Left renal cortex interstitium (tissue), 4 donors: ENCODE data around the gene TBC1D22A. TPM values are rescaled to one million over a fixed set of nuclear protein-coding genes. Genes with fewer than 3 reads are reported as not detected.

Experiments used
- DNase-seq, 4 donors: peaks; one replicate each; pipeline ENCODE4 v3.0.0-alpha.2; 2013; ENCODE audit warnings: low read depth in 4 of 4, low spot score in 2 of 4, missing footprints in 1 of 4
- polyA plus RNA-seq, 4 donors: library from polyadenylated mRNA; unstranded; fragments of 120-200 nt; gene quantifications; one replicate each; pipeline ENCODE4 v1.2.1, GENCODE V29; 2013; ENCODE audit not compliant: insufficient read length in 4 of 4

Gene TBC1D22A
- polyA plus RNA-seq, 4 donors = 17.1 to 19.2 (median 18.4) TPM

- DNase-seq = no peak
Measured at GRCh38 chr22:46737105-46737975, 25.1 kb upstream of the TBC1D22A start.

- no peak for DNase-seq
Measured at GRCh38 chr22:46737976-46738646, 24.3 kb upstream of the TBC1D22A start, which contains the start of gene CERK. CERK (minus strand) TSS chr22:46738252; CDS start chr22:46738148, 104 bp downstream.

GRCh38 chr22:46738647-46739093, 23.8 kb upstream of the TBC1D22A start:
- DNase-seq = no peak

- DNase-seq = no peak
Measured at GRCh38 chr22:46739094-46739870, 23.2 kb upstream of the TBC1D22A start.

- no peak for DNase-seq
Measured at GRCh38 chr22:46740910-46741780, 21.3 kb upstream of the TBC1D22A start.

GRCh38 chr22:46741974-46742519, 20.4 kb upstream of the TBC1D22A start:
- no peak for DNase-seq

GRCh38 chr22:46742576-46743221, 19.8 kb upstream of the TBC1D22A start:
- DNase-seq = no peak

GRCh38 chr22:46744581-46744980, 17.9 kb upstream of the TBC1D22A start:
- no peak for DNase-seq

- DNase-seq = no peak
Measured at GRCh38 chr22:46746192-46746591, 16.3 kb upstream of the TBC1D22A start.

GRCh38 chr22:46746620-46747019, 15.8 kb upstream of the TBC1D22A start:
- DNase-seq = no peak

- no peak for DNase-seq
Measured at GRCh38 chr22:46747646-46748045, 14.8 kb upstream of the TBC1D22A start.

GRCh38 chr22:46748206-46748907, 14.1 kb upstream of the TBC1D22A start:
- no peak for DNase-seq

GRCh38 chr22:46748908-46749675, 13.4 kb upstream of the TBC1D22A start:
- DNase-seq = no peak

GRCh38 chr22:46749682-46750529, 12.5 kb upstream of the TBC1D22A start:
- DNase-seq = no peak

- DNase-seq = no peak
Measured at GRCh38 chr22:46750530-46750800, 12.0 kb upstream of the TBC1D22A start.

GRCh38 chr22:46750863-46751443, 11.5 kb upstream of the TBC1D22A start:
- DNase-seq = no peak
